HG02938 (cell line): Measurements from ENCODE around the gene GPR176.
A peak's percentile ranks its signal among the peaks of the same experiment; 100 is the strongest.

Experiments used
- ATAC-seq: cut with Tn5 transposase; IDR thresholded peaks from one replicate; pipeline ENCODE4 v1.9.1; 2021; ENCODE audit warnings: mild to moderate bottlenecking, moderate library complexity; ENCODE audit not compliant: unreplicated experiment

Gene GPR176

GRCh38 chr15:39786447-39787056, 133.5 kb downstream of the GPR176 start:
- no peak for ATAC-seq

- ATAC-seq, result no peak
Observed at GRCh38 chr15:39785841-39786240, 134.2 kb downstream of the GPR176 start.

- ATAC-seq, result no peak
Observed at GRCh38 chr15:39785139-39785538, 134.9 kb downstream of the GPR176 start.

GRCh38 chr15:39784638-39785037, 135.4 kb downstream of the GPR176 start:
- no peak for ATAC-seq

- ATAC-seq, result no peak
Observed at GRCh38 chr15:39784125-39784524, 135.9 kb downstream of the GPR176 start.

- ATAC-seq, result no peak
Observed at GRCh38 chr15:39783244-39783820, 136.7 kb downstream of the GPR176 start.

- peak; percentile 97 for ATAC-seq
Observed at GRCh38 chr15:39782441-39783138, 137.5 kb downstream of the GPR176 start, which contains the start of gene FSIP1. FSIP1 (minus strand) TSS chr15:39782841; CDS start chr15:39776524, 6,317 bp downstream.

- no peak for ATAC-seq
Observed at GRCh38 chr15:39781967-39782302, 138.1 kb downstream of the GPR176 start.

GRCh38 chr15:39781147-39781966, 138.7 kb downstream of the GPR176 start:
- ATAC-seq, result no peak

GRCh38 chr15:39778021-39778420, 142.0 kb downstream of the GPR176 start:
- ATAC-seq, result no peak

GRCh38 chr15:39777496-39777895, 142.6 kb downstream of the GPR176 start:
- no peak for ATAC-seq

- ATAC-seq, result no peak
Observed at GRCh38 chr15:39776068-39776467, 144.0 kb downstream of the GPR176 start.

GRCh38 chr15:39774688-39775267, 145.3 kb downstream of the GPR176 start:
- no peak for ATAC-seq

- ATAC-seq, result no peak
Observed at GRCh38 chr15:39770748-39771689, 149.0 kb downstream of the GPR176 start.

GRCh38 chr15:39767921-39768320, 152.1 kb downstream of the GPR176 start:
- no peak for ATAC-seq

- no peak for ATAC-seq
Observed at GRCh38 chr15:39761006-39761405, 159.1 kb downstream of the GPR176 start.

- no peak for ATAC-seq
Observed at GRCh38 chr15:39756806-39757522, 163.1 kb downstream of the GPR176 start.

- ATAC-seq, result no peak
Observed at GRCh38 chr15:39752991-39753390, 167.1 kb downstream of the GPR176 start.

- no peak for ATAC-seq
Observed at GRCh38 chr15:39752246-39752645, 167.8 kb downstream of the GPR176 start.
